ENCODE data around the gene AKAP1. TPM values are rescaled to one million over a fixed set of nuclear protein-coding genes. Genes with fewer than 3 reads are reported as not detected.

AKAP1 gene
- total RNA-seq, 2 experiments from 2014 or later, result 20.3 to 23.1 TPM

- H3K27ac Mint-ChIP-seq, result no peak overlapping the region
- no peaks in the 10 kb centered on the region for H3K27me3 Mint-ChIP-seq
- Histone ChIP-seq H3K27ac (ENCODE audit: low read depth in 1 of 2, low read length in 2 of 2) (no peak overlapping the region), H3K27me3 (ENCODE audit: control insufficient read depth in 1 of 2, insufficient read depth in 2 of 2, low read length in 2 of 2) (no peaks in the 10 kb centered on the region), H3K4me3 (ENCODE audit: low read length) (no peak overlapping the region), H3K36me3 (ENCODE audit: insufficient read depth, low read length) (peaks cover 28% of the 10 kb centered on the region), H3K9me3 (ENCODE audit: control insufficient read depth in 1 of 2, insufficient read depth in 1 of 2, low read length in 2 of 2) (no peaks in the 10 kb centered on the region), H3K4me1 (ENCODE audit: insufficient read depth, low read length) (peaks cover 7% of the 10 kb centered on the region)
- peaks cover 26% of the 10 kb centered on the region for H3K36me3 Mint-ChIP-seq (ENCODE audit: low read depth)
- H3K4me1 Mint-ChIP-seq (ENCODE audit: low read depth), result peaks cover 9% of the 10 kb centered on the region
- no peak for DNase-seq
- CTCF ChIA-PET, result no interaction called here
- ATAC-seq (ENCODE audit: poor library complexity), result no peak
- H3K9me3 Mint-ChIP-seq, result no peaks in the 10 kb centered on the region
- POLR2A ChIA-PET, result interaction anchor here (0.5 kb wide), 1 partner anchor 22 kb away, joined by 3 read pairs; the partner anchor contains the start of gene AKAP1
- intact Hi-C loops (cut with DNase I, micrococcal nuclease), result no loop called here
- TF ChIP-seq, protein P1, sequence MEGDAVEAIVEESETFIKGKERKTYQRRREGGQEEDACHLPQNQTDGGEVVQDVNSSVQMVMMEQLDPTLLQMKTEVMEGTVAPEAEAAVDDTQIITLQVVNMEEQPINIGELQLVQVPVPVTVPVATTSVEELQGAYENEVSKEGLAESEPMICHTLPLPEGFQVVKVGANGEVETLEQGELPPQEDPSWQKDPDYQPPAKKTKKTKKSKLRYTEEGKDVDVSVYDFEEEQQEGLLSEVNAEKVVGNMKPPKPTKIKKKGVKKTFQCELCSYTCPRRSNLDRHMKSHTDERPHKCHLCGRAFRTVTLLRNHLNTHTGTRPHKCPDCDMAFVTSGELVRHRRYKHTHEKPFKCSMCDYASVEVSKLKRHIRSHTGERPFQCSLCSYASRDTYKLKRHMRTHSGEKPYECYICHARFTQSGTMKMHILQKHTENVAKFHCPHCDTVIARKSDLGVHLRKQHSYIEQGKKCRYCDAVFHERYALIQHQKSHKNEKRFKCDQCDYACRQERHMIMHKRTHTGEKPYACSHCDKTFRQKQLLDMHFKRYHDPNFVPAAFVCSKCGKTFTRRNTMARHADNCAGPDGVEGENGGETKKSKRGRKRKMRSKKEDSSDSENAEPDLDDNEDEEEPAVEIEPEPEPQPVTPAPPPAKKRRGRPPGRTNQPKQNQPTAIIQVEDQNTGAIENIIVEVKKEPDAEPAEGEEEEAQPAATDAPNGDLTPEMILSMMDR (IDR thresholded peaks at IDR 0.05), result no peak
- no peak overlapping the region for H3K4me3 Mint-ChIP-seq
These were observed 21.9 kb downstream of the AKAP1 start for GRCh38 chr17:57106836-57107497.

GRCh38 chr17:57107498-57108101 is 22.6 kb downstream of the AKAP1 start:
- no peak for ATAC-seq (ENCODE audit: poor library complexity)
- Histone ChIP-seq H3K27ac (ENCODE audit: low read depth in 1 of 2, low read length in 2 of 2) (no peak overlapping the region), H3K4me1 (ENCODE audit: insufficient read depth, low read length) (peaks cover 3% of the 10 kb centered on the region), H3K4me3 (ENCODE audit: low read length) (no peak overlapping the region), H3K9me3 (ENCODE audit: control insufficient read depth in 1 of 2, insufficient read depth in 1 of 2, low read length in 2 of 2) (no peaks in the 10 kb centered on the region), H3K36me3 (ENCODE audit: insufficient read depth, low read length) (peaks cover 30% of the 10 kb centered on the region), H3K27me3 (ENCODE audit: control insufficient read depth in 1 of 2, insufficient read depth in 2 of 2, low read length in 2 of 2) (no peaks in the 10 kb centered on the region)
- Mint-ChIP-seq H3K4me3 (no peak overlapping the region), H3K4me1 (ENCODE audit: low read depth) (peaks cover 6% of the 10 kb centered on the region), H3K27ac (no peak overlapping the region), H3K27me3 (no peaks in the 10 kb centered on the region), H3K36me3 (ENCODE audit: low read depth) (peaks cover 32% of the 10 kb centered on the region), H3K9me3 (no peaks in the 10 kb centered on the region)
- DNase-seq, result no peak
- ChIA-PET CTCF (no interaction called here), POLR2A (interaction anchor here (0.5 kb wide), 1 partner anchor 22 kb away, joined by 3 read pairs; the partner anchor contains the start of gene AKAP1)
- TF ChIP-seq, protein P1 (IDR thresholded peaks at IDR 0.05), result no peak
- intact Hi-C loops (cut with DNase I, micrococcal nuclease), result no loop called here

DNA sequence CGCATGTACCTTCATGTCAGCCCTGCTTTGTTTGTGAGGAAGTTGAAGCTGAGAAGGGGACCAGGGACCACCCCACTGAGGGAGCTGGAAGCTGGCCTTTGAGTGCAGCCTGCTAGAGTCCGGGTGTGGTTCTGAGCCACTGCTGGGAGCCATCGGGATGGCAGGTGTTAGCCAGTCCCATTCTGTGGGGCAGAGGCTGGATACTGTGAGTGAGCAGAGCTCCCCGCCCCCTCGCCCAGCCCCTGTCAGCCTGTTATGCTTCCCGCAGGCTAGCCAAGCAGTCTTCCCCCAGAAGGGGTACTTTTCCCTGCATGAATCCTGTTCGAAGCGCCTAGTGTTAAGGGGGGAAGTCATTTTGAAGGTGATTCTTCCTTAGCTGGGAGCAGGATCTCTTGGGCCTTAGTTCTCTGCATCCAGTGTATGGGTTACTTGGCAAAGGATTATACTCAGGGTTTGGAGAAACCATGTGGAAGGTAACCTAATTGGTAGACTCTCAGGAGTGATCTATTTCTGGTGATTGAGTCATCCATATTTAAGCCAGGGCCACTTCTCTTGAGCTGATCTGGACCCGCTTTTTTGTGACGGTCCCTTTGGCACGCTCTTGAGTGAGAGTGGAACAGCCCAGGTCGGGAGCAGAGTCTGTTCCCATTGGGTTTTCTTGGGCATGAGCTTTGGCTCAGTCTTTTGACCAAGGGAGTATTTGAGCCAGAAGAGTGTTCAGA is 23.8 kb downstream of the AKAP1 start:
- Histone ChIP-seq H3K27me3 (ENCODE audit: control insufficient read depth in 1 of 2, insufficient read depth in 2 of 2, low read length in 2 of 2) (no peaks in the 10 kb centered on the region), H3K4me3 (ENCODE audit: low read length) (no peak overlapping the region), H3K9me3 (ENCODE audit: control insufficient read depth in 1 of 2, insufficient read depth in 1 of 2, low read length in 2 of 2) (no peaks in the 10 kb centered on the region), H3K36me3 (ENCODE audit: insufficient read depth, low read length) (peaks cover 34% of the 10 kb centered on the region), H3K4me1 (ENCODE audit: insufficient read depth, low read length) (no peaks in the 10 kb centered on the region), H3K27ac (ENCODE audit: low read depth in 1 of 2, low read length in 2 of 2) (no peak overlapping the region)
- ATAC-seq (ENCODE audit: poor library complexity) (no peak), DNase-seq (no peak)
- Mint-ChIP-seq H3K9me3 (no peaks in the 10 kb centered on the region), H3K27ac (no peak overlapping the region), H3K4me3 (no peak overlapping the region), H3K36me3 (ENCODE audit: low read depth) (peaks cover 42% of the 10 kb centered on the region), H3K27me3 (no peaks in the 10 kb centered on the region), H3K4me1 (ENCODE audit: low read depth) (no peaks in the 10 kb centered on the region)
- CTCF ChIA-PET, result no interaction called here
- intact Hi-C loops (cut with DNase I, micrococcal nuclease), result no loop called here
- TF ChIP-seq, protein P1 (IDR thresholded peaks at IDR 0.05), result no peak
- POLR2A ChIA-PET, result no interaction called here

All from CD4-positive, alpha-beta T cell (primary cell).